Measurements from ENCODE around the gene LRIG1.

- TF ChIP-seq CTCF (tag by site-specific recombination; IDR thresholded peaks at IDR 0.05): no peak
- TF ChIP-seq SALL2 (tag by site-specific recombination; IDR thresholded peaks at IDR 0.05; ENCODE audit: borderline replicate concordance): no peak
- TF ChIP-seq SETDB1 (IDR thresholded peaks at IDR 0.05; ENCODE audit: insufficient read length, low read length): no peak
- TF ChIP-seq ATF2 (tag by site-specific recombination; IDR thresholded peaks at IDR 0.05; ENCODE audit: low read depth): no peak
- no peak for TF ChIP-seq ZNF362 (tag by site-specific recombination; IDR thresholded peaks at IDR 0.05)
- no peak for TF ChIP-seq KLF9 (tag by site-specific recombination; IDR thresholded peaks at IDR 0.05; ENCODE audit: low read depth)
- no peak for TF ChIP-seq ZSCAN23 (tag by site-specific recombination; IDR thresholded peaks at IDR 0.05)
- TF ChIP-seq ZNF777 (tag by site-specific recombination; IDR thresholded peaks at IDR 0.05; ENCODE audit: borderline replicate concordance): no peak
Observed at GRCh38 chr3:66432041-66432766, 68.6 kb downstream of the LRIG1 start.
